Fibroblast of lung (primary cell): ENCODE data around the gene PGA3. TPM values are rescaled to one million over a fixed set of nuclear protein-coding genes. Genes with fewer than 3 reads are reported as not detected.
"Not testable (repeated sequence)": the region's sequence is repeated elsewhere in the genome, so short reads cannot be mapped to it uniquely, and the experiment has no call there.

Experiments
- DNase-seq, 2 donors: peaks; one replicate each; pipeline versions ENCODE4 v3.0.0 to v3.0.0-alpha.2; 2010; ENCODE audit warnings: low read depth in 2 of 2
- H2AFZ ChIP-seq: 2 replicates; pipeline ENCODE4 v1.5.1; 2012; ENCODE audit warnings: low read length, control low read depth, inconsistent platforms
- H3K27ac ChIP-seq: 2 replicates; pipeline ENCODE4 v1.5.1; 2011; ENCODE audit warnings: low read length, control low read depth; ENCODE audit not compliant: insufficient read depth
- H3K27me3 ChIP-seq: 2 replicates; pipeline ENCODE4 v1.5.1; 2011; ENCODE audit warnings: mild to moderate bottlenecking, low read length; ENCODE audit not compliant: control insufficient read depth, insufficient read depth
- H3K36me3 ChIP-seq: 2 replicates; pipeline ENCODE4 v1.5.1; 2011; ENCODE audit warnings: low read length; ENCODE audit not compliant: control insufficient read depth, insufficient read depth
- H3K4me1 ChIP-seq: 2 replicates; pipeline ENCODE4 v1.5.1; 2011; ENCODE audit warnings: low read length; ENCODE audit not compliant: control insufficient read depth, insufficient read depth; ENCODE audit errors: extremely low read depth
- H3K4me2 ChIP-seq: 2 replicates; pipeline ENCODE4 v1.5.1; 2011; ENCODE audit warnings: low read length, control low read depth; ENCODE audit not compliant: insufficient read depth; ENCODE audit errors: extremely low read depth
- H3K4me3 ChIP-seq, 4 experiments: fragments of 200-600 bp in 1 of 4; sonication (generic) in 1 of 4; replicated peaks in 1 of 4; 2 replicates each; pipeline ENCODE4 v1.5.1; 2011 to 2016; ENCODE audit warnings: low read length in 4 of 4, low read depth in 3 of 4, mild to moderate bottlenecking in 3 of 4, control low read depth in 2 of 4, inconsistent platforms in 1 of 4, mixed read lengths in 1 of 4; ENCODE audit not compliant: insufficient read depth in 1 of 4; ENCODE audit errors: control extremely low read depth in 1 of 4
- H3K79me2 ChIP-seq: 2 replicates; pipeline ENCODE4 v1.5.1; 2012; ENCODE audit warnings: mild to moderate bottlenecking, low read length, inconsistent platforms; ENCODE audit not compliant: control insufficient read depth, insufficient read depth
- H3K9ac ChIP-seq: 2 replicates; pipeline ENCODE4 v1.5.1; 2011; ENCODE audit warnings: mild to moderate bottlenecking, low read length, control low read depth; ENCODE audit not compliant: insufficient read depth
- H3K9me3 ChIP-seq: 2 replicates; pipeline ENCODE4 v1.5.1; 2012; ENCODE audit warnings: low read depth, low read length; ENCODE audit not compliant: control insufficient read depth, insufficient read depth
- H4K20me1 ChIP-seq: 2 replicates; pipeline ENCODE4 v1.5.1; 2011; ENCODE audit warnings: low read length; ENCODE audit not compliant: control insufficient read depth, insufficient read depth; ENCODE audit errors: extremely low read depth
- CTCF ChIP-seq, 2 donors: IDR thresholded peaks in 1 of 2; conservative IDR thresholded peaks in 1 of 2; 1 replicate in 1 of 2; 2 replicates in 1 of 2; pipeline ENCODE4 v1.5.1; 2011 to 2012; ENCODE audit warnings: low read length in 2 of 2, control low read depth in 1 of 2, inconsistent platforms in 1 of 2, low read depth in 1 of 2, mild to moderate bottlenecking in 1 of 2
- EZH2 ChIP-seq: IDR thresholded peaks from 2 replicates; pipeline ENCODE4 v1.5.1; 2012; ENCODE audit warnings: low read length, control low read depth, mild to moderate bottlenecking; ENCODE audit errors: missing control alignments
- polyA plus RNA-seq, 2 donors: library from polyadenylated mRNA; depleted of rRNA in 1 of 2; stranded (reverse) in 1 of 2; unstranded in 1 of 2; fragments of >200 nt; gene quantifications; 2 replicates each; pipeline ENCODE4 v1.2.1, GENCODE V29; 2011 to 2012; ENCODE audit warnings: missing spikeins in 1 of 2
- total RNA-seq: library from RNA; depleted of rRNA; stranded (reverse); fragments of >200 nt; gene quantifications from 2 replicates; pipeline ENCODE4 v1.2.1, GENCODE V29; 2014

PGA3 gene
- total and polyA plus RNA-seq, 2 donors (not counting 1 experiment from before 2014, with no cell fraction given), result 0.24 to 4.3 TPM

DNA sequence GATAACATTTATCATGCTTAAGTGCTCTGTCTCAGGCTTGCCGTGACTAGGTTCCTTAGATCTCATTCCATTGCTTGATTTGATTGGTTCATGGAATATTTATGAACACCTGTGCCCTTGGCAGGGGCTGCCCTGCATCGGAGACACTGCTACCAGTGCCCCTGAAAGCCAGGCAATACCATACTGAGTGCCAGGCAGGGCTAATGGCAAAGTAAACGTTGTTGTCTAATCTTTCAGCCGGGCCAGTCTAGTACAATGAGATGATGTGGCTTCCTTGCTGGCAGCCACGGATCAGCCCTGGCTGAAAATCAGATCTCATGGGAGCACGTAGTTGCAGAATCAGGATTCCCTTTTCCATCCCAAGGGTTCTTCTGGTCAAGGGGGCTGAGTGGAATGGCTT, 5.0 kb upstream of the PGA3 start:
- Histone ChIP-seq H4K20me1 (no peaks in the 10 kb centered on the region), H3K9ac (no peak overlapping the region), H3K27me3 (peaks cover 3% of the 10 kb centered on the region), H3K36me3 (no peaks in the 10 kb centered on the region), H3K9me3 (no peaks in the 10 kb centered on the region), H3K4me2 (no peak overlapping the region), H3K4me3 (no peak overlapping the region), H3K27ac (no peak overlapping the region), H2AFZ (no peak overlapping the region), H3K79me2 (no peaks in the 10 kb centered on the region), H3K4me1 (no peaks in the 10 kb centered on the region)
- TF ChIP-seq CTCF (conservative IDR thresholded peaks at IDR 0.05 in 1 of 2, IDR thresholded peaks at IDR 0.05 in 1 of 2; ENCODE audit: low read depth in 1 of 2, low read length in 2 of 2) (no peak), EZH2 (no peak)
- DNase-seq, result no peak

DNA sequence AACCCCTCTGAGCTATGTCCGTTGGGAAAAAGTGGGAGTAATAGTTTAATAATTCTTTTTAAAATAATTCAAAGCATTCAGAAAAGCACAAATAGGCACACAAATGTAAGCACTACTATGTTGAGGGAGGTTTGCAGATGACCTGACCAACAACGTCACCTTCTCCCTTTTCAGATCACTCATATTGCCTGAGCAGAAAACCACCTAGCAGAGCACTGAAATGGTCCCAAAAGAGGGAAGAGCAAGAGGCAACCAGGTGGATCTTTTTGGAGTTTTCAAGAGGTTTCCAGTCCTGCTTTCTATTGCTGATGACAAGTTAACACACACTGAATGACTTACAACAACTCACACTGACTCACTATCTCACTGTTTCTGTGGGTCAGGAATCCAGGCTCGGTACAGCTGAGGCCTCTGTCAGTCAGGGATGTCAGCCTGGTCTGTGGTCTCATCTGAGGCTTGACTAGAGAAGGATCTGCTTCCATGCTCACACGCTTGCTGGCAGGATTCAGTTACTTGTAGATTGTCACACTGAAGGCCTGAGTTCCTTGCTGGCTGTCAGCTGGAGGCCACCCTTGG, 4.3 kb upstream of the PGA3 start:
- H4K20me1 ChIP-seq, result no peaks in the 10 kb centered on the region
- DNase-seq, result no peak
- H3K4me2 ChIP-seq, result no peak overlapping the region
- no peak overlapping the region for H3K9ac ChIP-seq
- no peak overlapping the region for H3K4me3 ChIP-seq
- no peaks in the 10 kb centered on the region for H3K9me3 ChIP-seq
- TF ChIP-seq CTCF (conservative IDR thresholded peaks at IDR 0.05 in 1 of 2, IDR thresholded peaks at IDR 0.05 in 1 of 2; ENCODE audit: low read depth in 1 of 2, low read length in 2 of 2) (no peak), EZH2 (no peak)
- no peaks in the 10 kb centered on the region for H3K36me3 ChIP-seq
- H2AFZ ChIP-seq, result no peak overlapping the region
- no peaks in the 10 kb centered on the region for H3K79me2 ChIP-seq
- H3K27me3 ChIP-seq, result peaks cover 3% of the 10 kb centered on the region
- no peak overlapping the region for H3K27ac ChIP-seq
- no peaks in the 10 kb centered on the region for H3K4me1 ChIP-seq

DNA sequence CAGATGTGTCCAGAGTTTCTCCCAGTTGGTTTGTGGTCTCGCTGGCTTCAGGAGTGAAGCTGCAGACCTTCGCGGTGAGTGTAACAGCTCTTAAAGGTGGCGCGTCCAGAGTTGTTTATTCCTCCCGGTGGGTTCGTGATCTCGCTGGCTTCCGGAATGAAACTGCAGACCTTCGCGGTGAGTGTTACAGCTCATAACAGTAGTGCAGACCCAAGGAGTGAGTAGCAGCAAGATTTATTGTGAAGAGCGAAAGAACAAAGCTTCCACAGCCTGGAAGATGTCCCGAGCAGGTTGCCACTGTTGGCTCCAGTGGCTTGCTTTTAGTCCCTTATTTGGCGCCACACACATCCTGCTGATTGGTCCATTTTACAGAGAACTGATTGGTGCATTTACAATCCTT, 1.8 kb upstream of the PGA3 start:
- Histone ChIP-seq H3K27me3 (peaks cover 6% of the 10 kb centered on the region), H3K9me3 (no peaks in the 10 kb centered on the region), H3K4me3 (no peak overlapping the region), H3K4me2 (no peak overlapping the region), H2AFZ (no peak overlapping the region), H3K79me2 (no peaks in the 10 kb centered on the region), H3K4me1 (no peaks in the 10 kb centered on the region), H3K9ac (no peak overlapping the region), H4K20me1 (no peaks in the 10 kb centered on the region), H3K27ac (no peak overlapping the region), H3K36me3 (no peaks in the 10 kb centered on the region)
- TF ChIP-seq EZH2 (no peak), CTCF (conservative IDR thresholded peaks at IDR 0.05 in 1 of 2, IDR thresholded peaks at IDR 0.05 in 1 of 2; ENCODE audit: low read depth in 1 of 2, low read length in 2 of 2) (no peak)
- DNase-seq, result no peak

- H3K4me3 ChIP-seq, H3K27ac ChIP-seq, H3K4me1 ChIP-seq, H2AFZ ChIP-seq, H4K20me1 ChIP-seq, H3K36me3 ChIP-seq, H3K4me2 ChIP-seq, H3K79me2 ChIP-seq, DNase-seq, H3K9me3 ChIP-seq, H3K27me3 ChIP-seq, H3K9ac ChIP-seq: not testable (repeated sequence)
Observed at GRCh38 chr11:61203873-61204272, 558 bp downstream of the PGA3 start.

- H3K4me1 ChIP-seq, H2AFZ ChIP-seq, H3K9ac ChIP-seq, H3K9me3 ChIP-seq, H3K27ac ChIP-seq, DNase-seq, H3K36me3 ChIP-seq, H4K20me1 ChIP-seq, H3K4me3 ChIP-seq, H3K27me3 ChIP-seq, H3K79me2 ChIP-seq, H3K4me2 ChIP-seq: not testable (repeated sequence)
Observed at GRCh38 chr11:61204502-61205059, 1.3 kb downstream of the PGA3 start.
